ENCODE data around the gene MEGF10.

The MEGF10 gene

DNA sequence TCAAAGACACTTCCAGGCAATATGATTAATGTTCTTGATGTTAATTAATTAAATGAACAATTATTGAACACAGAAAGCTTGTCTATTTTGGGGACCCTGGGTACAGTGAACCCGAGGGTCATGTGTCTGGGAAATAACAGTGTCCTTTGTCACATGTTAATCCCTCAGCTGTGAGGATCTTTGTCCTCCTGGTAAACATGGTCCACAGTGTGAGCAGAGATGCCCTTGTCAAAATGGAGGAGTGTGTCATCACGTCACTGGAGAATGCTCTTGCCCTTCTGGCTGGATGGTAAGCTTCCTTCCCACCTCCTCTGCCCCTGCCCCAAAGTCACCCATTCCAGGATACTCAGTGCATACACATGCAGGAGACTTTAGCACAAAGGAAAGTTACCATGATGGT lies 107.9 kb downstream of the MEGF10 start:
- Histone ChIP-seq H3K79me2 (ENCODE audit: insufficient read depth, low read length) (no peaks in the 10 kb centered on the region), H3K27ac (ENCODE audit: low read depth, low read length, poor library complexity, severe bottlenecking) (no peak overlapping the region), H3F3A (ENCODE audit: insufficient read depth, low read length) (no peaks in the 10 kb centered on the region), H3K4me1 (ENCODE audit: insufficient read depth, low read length, severe bottlenecking) (no peaks in the 10 kb centered on the region), H3K4me3 (ENCODE audit: low read depth, low read length, poor library complexity, severe bottlenecking) (no peak overlapping the region), H3K9me3 (ENCODE audit: low read length) (no peaks in the 10 kb centered on the region), H4K20me1 (ENCODE audit: insufficient read depth, low read length) (no peaks in the 10 kb centered on the region), H3K4me2 (ENCODE audit: low read length) (no peak overlapping the region), H3K36me3 (ENCODE audit: insufficient read depth, low read length) (no peaks in the 10 kb centered on the region), H3K27me3 (ENCODE audit: insufficient read depth, low read length) (no peaks in the 10 kb centered on the region), H3K9ac (ENCODE audit: low read length) (no peak overlapping the region), H2AFZ (ENCODE audit: low read length) (no peak overlapping the region), H3K9me2 (ENCODE audit: low read depth, low read length) (no peaks in the 10 kb centered on the region)
- TF ChIP-seq EZH2 (IDR thresholded peaks at IDR 0.05; ENCODE audit: borderline replicate concordance, low read length), result no peak
- TF ChIP-seq, protein P1, sequence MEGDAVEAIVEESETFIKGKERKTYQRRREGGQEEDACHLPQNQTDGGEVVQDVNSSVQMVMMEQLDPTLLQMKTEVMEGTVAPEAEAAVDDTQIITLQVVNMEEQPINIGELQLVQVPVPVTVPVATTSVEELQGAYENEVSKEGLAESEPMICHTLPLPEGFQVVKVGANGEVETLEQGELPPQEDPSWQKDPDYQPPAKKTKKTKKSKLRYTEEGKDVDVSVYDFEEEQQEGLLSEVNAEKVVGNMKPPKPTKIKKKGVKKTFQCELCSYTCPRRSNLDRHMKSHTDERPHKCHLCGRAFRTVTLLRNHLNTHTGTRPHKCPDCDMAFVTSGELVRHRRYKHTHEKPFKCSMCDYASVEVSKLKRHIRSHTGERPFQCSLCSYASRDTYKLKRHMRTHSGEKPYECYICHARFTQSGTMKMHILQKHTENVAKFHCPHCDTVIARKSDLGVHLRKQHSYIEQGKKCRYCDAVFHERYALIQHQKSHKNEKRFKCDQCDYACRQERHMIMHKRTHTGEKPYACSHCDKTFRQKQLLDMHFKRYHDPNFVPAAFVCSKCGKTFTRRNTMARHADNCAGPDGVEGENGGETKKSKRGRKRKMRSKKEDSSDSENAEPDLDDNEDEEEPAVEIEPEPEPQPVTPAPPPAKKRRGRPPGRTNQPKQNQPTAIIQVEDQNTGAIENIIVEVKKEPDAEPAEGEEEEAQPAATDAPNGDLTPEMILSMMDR (IDR thresholded peaks at IDR 0.05; ENCODE audit: low read length), result no peak

DNA sequence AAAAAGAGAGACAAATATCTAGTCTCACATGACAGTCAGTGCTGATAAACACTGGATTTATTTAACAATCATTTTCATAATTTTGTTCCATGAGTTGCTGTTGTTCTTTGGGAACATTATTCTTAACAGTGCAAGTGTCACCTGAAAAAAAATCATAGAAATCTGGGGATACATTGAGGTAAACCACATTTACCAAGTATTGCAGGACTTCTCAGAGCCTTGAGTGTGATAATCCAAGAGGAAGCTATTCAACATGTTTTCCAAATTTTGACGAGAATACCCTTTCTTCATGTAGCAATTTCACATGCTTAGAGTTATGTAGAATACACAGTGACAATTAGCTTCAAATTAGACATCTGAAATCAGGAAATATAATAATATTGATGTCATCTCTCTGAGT lies 108.5 kb downstream of the MEGF10 start:
- Histone ChIP-seq H3K79me2 (ENCODE audit: insufficient read depth, low read length) (no peaks in the 10 kb centered on the region), H3K27ac (ENCODE audit: low read depth, low read length, poor library complexity, severe bottlenecking) (no peak overlapping the region), H3K27me3 (ENCODE audit: insufficient read depth, low read length) (no peaks in the 10 kb centered on the region), H4K20me1 (ENCODE audit: insufficient read depth, low read length) (no peaks in the 10 kb centered on the region), H2AFZ (ENCODE audit: low read length) (no peak overlapping the region), H3F3A (ENCODE audit: insufficient read depth, low read length) (no peaks in the 10 kb centered on the region), H3K9me3 (ENCODE audit: low read length) (no peaks in the 10 kb centered on the region), H3K36me3 (ENCODE audit: insufficient read depth, low read length) (no peaks in the 10 kb centered on the region), H3K4me3 (ENCODE audit: low read depth, low read length, poor library complexity, severe bottlenecking) (no peak overlapping the region), H3K4me2 (ENCODE audit: low read length) (no peak overlapping the region), H3K4me1 (ENCODE audit: insufficient read depth, low read length, severe bottlenecking) (no peaks in the 10 kb centered on the region), H3K9me2 (ENCODE audit: low read depth, low read length) (no peaks in the 10 kb centered on the region), H3K9ac (ENCODE audit: low read length) (no peak overlapping the region)
- TF ChIP-seq, protein P1 (IDR thresholded peaks at IDR 0.05; ENCODE audit: low read length), result no peak
- TF ChIP-seq EZH2 (IDR thresholded peaks at IDR 0.05; ENCODE audit: borderline replicate concordance, low read length), result no peak

DNA sequence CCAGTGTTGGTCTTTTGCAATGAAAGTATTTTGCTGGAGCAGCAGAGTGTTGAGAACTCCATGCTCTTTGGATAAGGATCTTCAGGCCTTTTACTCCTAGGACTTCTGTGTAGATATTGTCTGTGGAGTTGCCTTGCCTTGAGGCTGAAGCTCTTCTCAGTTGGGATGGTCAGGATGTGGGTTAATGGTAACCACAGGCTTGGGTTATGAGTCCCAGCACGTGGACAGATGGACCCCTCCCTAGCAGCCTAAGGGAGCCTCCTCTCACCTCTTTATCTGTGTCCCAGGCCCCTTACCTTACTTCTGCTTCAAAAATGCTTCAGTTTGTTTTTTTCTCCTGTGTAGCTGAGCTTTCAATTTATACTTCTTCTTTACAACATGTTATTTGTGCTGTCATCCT lies 109.9 kb downstream of the MEGF10 start:
- no peaks in the 10 kb centered on the region for H3F3A ChIP-seq (ENCODE audit: insufficient read depth, low read length)
- no peak overlapping the region for H3K9ac ChIP-seq (ENCODE audit: low read length)
- H3K79me2 ChIP-seq (ENCODE audit: insufficient read depth, low read length), result no peaks in the 10 kb centered on the region
- no peaks in the 10 kb centered on the region for H3K27me3 ChIP-seq (ENCODE audit: insufficient read depth, low read length)
- H2AFZ ChIP-seq (ENCODE audit: low read length), result no peak overlapping the region
- H3K36me3 ChIP-seq (ENCODE audit: insufficient read depth, low read length), result no peaks in the 10 kb centered on the region
- no peak overlapping the region for H3K4me2 ChIP-seq (ENCODE audit: low read length)
- no peaks in the 10 kb centered on the region for H3K9me2 ChIP-seq (ENCODE audit: low read depth, low read length)
- H3K4me3 ChIP-seq (ENCODE audit: low read depth, low read length, poor library complexity, severe bottlenecking), result no peak overlapping the region
- H3K4me1 ChIP-seq (ENCODE audit: insufficient read depth, low read length, severe bottlenecking), result no peaks in the 10 kb centered on the region
- no peak overlapping the region for H3K27ac ChIP-seq (ENCODE audit: low read depth, low read length, poor library complexity, severe bottlenecking)
- H4K20me1 ChIP-seq (ENCODE audit: insufficient read depth, low read length), result no peaks in the 10 kb centered on the region
- no peaks in the 10 kb centered on the region for H3K9me3 ChIP-seq (ENCODE audit: low read length)
- TF ChIP-seq, protein P1 (IDR thresholded peaks at IDR 0.05; ENCODE audit: low read length), result no peak
- TF ChIP-seq EZH2 (IDR thresholded peaks at IDR 0.05; ENCODE audit: borderline replicate concordance, low read length), result no peak
